Parathyroid adenoma (tissue), 2 donors: ENCODE measurements around the gene GPANK1.

Source experiments
- H2AFZ ChIP-seq: fragments of 300-600 bp; sonication (generic); one replicate; pipeline ENCODE4 v1.7.0; 2017; ENCODE audit warnings: antibody characterized with exemption, mild to moderate bottlenecking
- H3K27ac ChIP-seq: fragments of 300-600 bp; sonication (generic); one replicate; pipeline ENCODE4 v1.7.0; 2017
- H3K27me3 ChIP-seq: fragments of 300-600 bp; sonication (generic); one replicate; pipeline ENCODE4 v1.7.0; 2017; ENCODE audit warnings: low read length; ENCODE audit not compliant: control insufficient read depth, insufficient read depth
- H3K36me3 ChIP-seq: fragments of 300-600 bp; sonication (generic); one replicate; pipeline ENCODE4 v1.7.0; 2017; ENCODE audit warnings: low read length; ENCODE audit not compliant: control insufficient read depth, insufficient read depth
- H3K4me1 ChIP-seq: fragments of 300-600 bp; sonication (generic); one replicate; pipeline ENCODE4 v1.7.0; 2017; ENCODE audit warnings: control low read depth
- H3K4me2 ChIP-seq: fragments of 300-600 bp; sonication (generic); one replicate; pipeline ENCODE4 v1.7.0; 2017; ENCODE audit warnings: low read length
- H3K4me3 ChIP-seq: fragments of 300-600 bp; sonication (generic); one replicate; pipeline ENCODE4 v1.7.0; 2017; ENCODE audit warnings: low read depth, low read length
- H3K79me2 ChIP-seq: fragments of 300-600 bp; sonication (generic); one replicate; pipeline ENCODE4 v1.7.0; 2017; ENCODE audit warnings: control low read depth
- H3K9ac ChIP-seq: fragments of 300-600 bp; sonication (generic); one replicate; pipeline ENCODE4 v1.7.0; 2017; ENCODE audit warnings: mild to moderate bottlenecking
- H3K9me3 ChIP-seq: fragments of 300-600 bp; sonication (generic); one replicate; pipeline ENCODE4 v1.7.0; 2017; ENCODE audit warnings: low read length; ENCODE audit not compliant: control insufficient read depth
- CTCF ChIP-seq: fragments of 300-600 bp; sonication (generic); IDR thresholded peaks from one replicate; pipeline ENCODE4 v1.7.0; 2017; ENCODE audit warnings: antibody characterized with exemption, mild to moderate bottlenecking
- donor health status: primary hyperparathyroidism.

Gene GPANK1

GRCh38 chr6:31665501-31666336, 922 bp upstream of the GPANK1 start, which contains the start of gene CSNK2B:
Gene CSNK2B (plus strand): TSS chr6:31666080. CDS start chr6:31666832, 752 bp downstream.
- H3K36me3 ChIP-seq: no peaks in the 10 kb centered on the region
- peak within 1 kb of the TSS; percentile 99 for H3K4me2 ChIP-seq
- peaks cover 18% of the 10 kb centered on the region for H3K79me2 ChIP-seq
- no peaks in the 10 kb centered on the region for H3K27me3 ChIP-seq
- peak within 1 kb of the TSS; percentile 99 for H3K27ac ChIP-seq
- peak within 1 kb of the TSS; percentile 91 for H3K9ac ChIP-seq
- H2AFZ ChIP-seq: peak within 1 kb of the TSS; percentile 92
- peak; percentile 38 for TF ChIP-seq CTCF
- no peaks in the 10 kb centered on the region for H3K9me3 ChIP-seq
- H3K4me3 ChIP-seq: peak within 1 kb of the TSS; percentile 99
- peaks cover 12% of the 10 kb centered on the region for H3K4me1 ChIP-seq

GRCh38 chr6:31663961-31664789, 622 bp downstream of the GPANK1 start:
- Histone ChIP-seq H2AFZ (peak overlapping the region; percentile 92), H3K27ac (peak overlapping the region; percentile 99), H3K79me2 (peaks cover 30% of the 10 kb centered on the region), H3K9me3 (no peaks in the 10 kb centered on the region), H3K4me3 (peak overlapping the region; percentile 99), H3K4me1 (peaks cover 12% of the 10 kb centered on the region), H3K9ac (no peak overlapping the region), H3K36me3 (no peaks in the 10 kb centered on the region), H3K4me2 (peak overlapping the region; percentile 99), H3K27me3 (no peaks in the 10 kb centered on the region)
- no peak for TF ChIP-seq CTCF

GRCh38 chr6:31663126-31663960, 1.5 kb downstream of the GPANK1 start:
- Histone ChIP-seq H3K9ac (no peak overlapping the region), H3K79me2 (peaks cover 35% of the 10 kb centered on the region), H3K27me3 (no peaks in the 10 kb centered on the region), H3K4me1 (peaks cover 15% of the 10 kb centered on the region), H3K9me3 (no peaks in the 10 kb centered on the region), H3K4me3 (peak overlapping the region; percentile 99), H2AFZ (no peak overlapping the region), H3K4me2 (peak overlapping the region; percentile 99), H3K36me3 (no peaks in the 10 kb centered on the region), H3K27ac (peak overlapping the region; percentile 99)
- no peak for TF ChIP-seq CTCF

GRCh38 chr6:31662124-31662723, 2.6 kb downstream of the GPANK1 start:
- H3K4me3 ChIP-seq: no peak overlapping the region

More at GRCh38 chr6:31662124-31662723, 2.6 kb downstream of the GPANK1 start:
- no peak overlapping the region for H3K9ac ChIP-seq
- no peak overlapping the region for H3K4me2 ChIP-seq
- peaks cover 43% of the 10 kb centered on the region for H3K79me2 ChIP-seq
- peaks cover 15% of the 10 kb centered on the region for H3K4me1 ChIP-seq
- no peaks in the 10 kb centered on the region for H3K9me3 ChIP-seq
- no peak for TF ChIP-seq CTCF
- H3K27ac ChIP-seq: no peak overlapping the region
- H3K27me3 ChIP-seq: no peaks in the 10 kb centered on the region
- H2AFZ ChIP-seq: no peak overlapping the region
- H3K36me3 ChIP-seq: no peaks in the 10 kb centered on the region
